HG03135 (cell line): Measurements from ENCODE around the gene SPNS2.

Experiments used
- ATAC-seq: cut with Tn5 transposase; IDR thresholded peaks from one replicate; pipeline ENCODE4 v1.9.1; 2021; ENCODE audit warnings: mild to moderate bottlenecking, moderate library complexity; ENCODE audit not compliant: unreplicated experiment

The SPNS2 gene

DNA sequence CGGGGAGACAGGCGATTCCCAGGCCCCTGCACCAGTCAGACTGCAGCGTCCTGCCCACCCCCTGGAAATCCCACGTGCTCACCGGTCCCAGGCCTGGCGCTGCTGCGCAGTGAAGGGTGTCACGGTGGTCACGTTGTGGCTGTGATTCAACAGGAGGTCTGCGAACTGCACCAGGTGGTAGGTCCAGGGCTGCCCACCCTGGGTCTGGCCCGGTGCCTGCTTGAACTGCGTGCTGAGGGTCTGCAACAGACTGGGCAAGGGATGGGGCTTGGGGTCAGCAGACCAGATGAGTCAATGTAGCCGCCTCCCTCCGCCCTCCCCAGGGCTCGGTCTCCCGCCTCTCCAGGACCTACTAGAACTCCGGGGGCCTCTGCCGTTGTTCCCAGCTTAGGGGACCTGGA is 49.4 kb downstream of the SPNS2 start:
- no peak for ATAC-seq

DNA sequence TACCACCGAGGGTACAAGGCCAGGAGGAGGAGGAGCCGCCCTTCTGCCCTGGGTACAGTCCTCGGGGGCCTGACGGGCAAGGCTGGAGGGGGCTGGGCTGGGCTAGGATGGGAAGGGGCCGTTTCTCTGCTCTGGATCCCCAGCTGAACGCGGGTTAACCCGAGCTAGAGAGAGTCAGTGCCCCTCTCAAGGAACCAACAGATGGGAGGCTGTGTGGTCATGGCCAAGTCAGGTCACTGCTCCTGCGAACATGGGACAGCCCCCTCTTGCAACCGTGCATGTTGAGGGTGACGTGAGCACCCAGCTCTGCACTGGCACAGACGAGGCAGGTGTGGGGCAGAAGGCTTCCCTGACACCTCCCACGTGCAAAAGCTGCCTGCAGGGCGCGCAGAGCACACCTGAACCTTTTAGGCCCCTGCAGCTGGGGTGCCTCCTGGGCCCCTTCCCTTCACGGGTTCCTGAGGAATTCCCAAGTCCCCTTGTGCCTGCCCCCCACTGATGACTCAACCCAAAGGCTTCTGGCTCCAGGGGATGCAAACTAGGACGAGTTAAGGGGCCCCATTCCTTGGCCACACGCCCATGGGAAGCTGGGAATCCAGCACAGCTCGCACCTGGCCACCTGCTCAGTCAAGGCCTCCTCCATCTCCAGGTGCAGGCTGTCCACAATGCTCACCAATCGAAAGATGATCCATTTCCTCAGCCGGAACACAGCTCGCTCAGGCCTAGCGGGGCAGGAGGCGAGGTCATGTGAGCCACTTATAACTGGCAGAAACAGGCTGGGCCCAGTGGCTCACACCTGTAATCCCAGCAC is 50.2 kb downstream of the SPNS2 start:
- no peak for ATAC-seq

DNA sequence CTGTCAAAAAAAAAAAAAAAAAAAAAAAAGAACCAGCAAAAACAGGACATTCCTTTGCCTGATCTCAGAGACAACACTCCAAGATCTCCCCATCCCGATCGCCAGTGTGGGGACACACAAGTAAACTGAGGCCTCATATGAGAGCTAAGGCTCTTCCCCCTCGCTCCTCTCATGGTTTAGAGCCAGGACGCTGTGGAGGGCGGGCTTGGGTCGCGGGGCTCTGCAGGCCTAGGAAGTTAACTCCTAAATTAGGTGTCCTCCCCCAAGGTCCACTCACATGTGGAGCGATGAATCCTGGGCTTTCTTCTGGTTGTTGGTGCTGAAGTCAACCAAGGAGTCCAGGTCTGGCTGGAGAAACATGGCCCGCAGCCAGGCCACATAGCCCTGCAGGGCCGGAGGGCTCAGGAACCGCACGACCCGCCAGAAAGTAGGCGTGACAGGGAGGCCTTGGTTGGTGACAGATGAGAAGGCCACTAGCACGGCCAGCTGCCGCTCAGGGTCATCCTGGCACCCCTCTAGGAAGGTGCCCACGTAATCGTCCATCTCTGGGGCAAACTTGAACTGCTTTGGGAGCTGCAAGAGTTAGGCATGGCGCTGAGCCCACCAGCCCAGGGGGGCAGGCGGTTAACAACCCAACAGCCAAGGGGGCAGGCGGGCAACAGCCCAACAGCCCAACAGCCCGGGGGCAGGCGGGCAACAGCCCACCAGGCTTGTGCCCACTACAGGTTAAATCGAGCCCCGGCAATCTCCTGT is 51.3 kb downstream of the SPNS2 start:
- no peak for ATAC-seq

DNA sequence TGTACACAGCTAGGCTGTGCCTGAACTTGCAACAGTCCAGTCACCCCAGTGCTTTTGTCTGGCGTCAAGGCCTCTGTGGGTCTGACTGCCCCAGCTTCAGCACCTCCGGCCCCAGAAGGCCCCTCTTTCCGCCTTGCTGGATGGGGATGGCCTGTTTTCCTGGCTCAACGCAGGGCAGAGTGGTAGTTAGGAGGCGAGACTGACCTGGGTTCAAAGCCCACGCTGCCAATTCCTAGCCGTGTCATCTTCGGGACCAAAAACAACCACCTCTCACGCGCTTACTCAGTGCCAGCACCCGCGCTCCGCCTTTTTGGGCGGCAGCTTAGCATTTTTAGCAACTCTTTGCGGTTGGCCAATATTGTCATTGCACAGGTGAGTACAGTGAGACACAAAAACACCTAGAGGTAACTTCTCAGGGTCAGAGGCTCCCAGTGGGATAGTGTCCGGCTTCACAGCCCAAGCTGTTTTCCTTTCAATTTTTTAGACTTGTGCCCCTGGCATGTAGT is 51.9 kb downstream of the SPNS2 start:
- ATAC-seq, result no peak

DNA sequence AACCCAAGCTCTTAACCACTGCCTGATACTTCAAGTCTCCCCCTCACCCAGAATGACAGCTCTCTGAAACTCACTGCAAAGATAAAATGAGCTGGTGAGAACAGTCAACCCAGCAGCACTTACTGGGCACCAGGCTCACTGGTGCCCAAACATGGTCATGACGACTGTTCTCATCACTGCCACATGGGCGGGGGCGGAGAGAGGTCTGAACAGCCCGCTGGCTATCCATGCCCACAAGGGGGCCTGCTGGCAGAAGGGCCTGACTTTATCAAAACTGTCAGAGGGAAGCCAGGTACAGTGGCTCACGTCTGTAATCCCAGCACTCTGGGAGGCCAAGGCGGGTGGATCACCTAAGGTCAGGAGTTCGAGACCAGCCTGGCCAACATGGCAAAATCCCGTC is 52.5 kb downstream of the SPNS2 start:
- ATAC-seq, result no peak

DNA sequence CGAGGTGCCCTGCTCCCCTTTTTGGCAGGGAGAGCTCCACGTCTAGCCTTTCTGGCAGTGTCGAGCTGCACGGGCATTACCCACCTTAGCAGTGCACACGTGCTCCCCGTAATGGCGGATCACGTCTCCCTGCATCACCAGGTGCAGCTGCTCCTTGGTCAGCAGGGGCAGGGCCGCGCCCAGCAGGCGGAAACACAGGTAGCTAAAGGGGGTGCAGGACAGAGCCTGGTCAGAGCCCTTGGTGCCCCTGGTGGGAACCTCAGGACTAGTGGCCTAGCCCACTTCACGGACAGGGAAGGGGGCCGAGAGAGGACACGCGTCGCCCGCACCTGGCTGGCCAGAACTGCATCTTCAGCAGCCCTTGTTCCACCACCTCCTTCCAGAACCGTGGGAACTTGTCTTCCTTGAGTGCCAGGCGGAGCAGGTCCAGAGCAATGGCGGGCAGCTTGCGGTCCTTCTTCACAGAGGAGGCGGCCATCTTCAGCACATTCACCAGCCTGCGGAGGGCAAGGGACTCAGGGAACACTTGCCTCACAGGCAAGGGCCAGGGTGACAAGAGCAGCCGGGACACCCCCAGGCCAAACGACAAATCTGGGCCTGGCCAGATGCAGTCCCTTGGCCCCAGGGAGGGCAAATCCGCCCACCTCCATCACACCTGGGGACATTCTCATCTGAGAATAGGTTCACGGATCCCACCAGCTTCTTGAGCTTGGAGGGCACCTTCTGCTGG is 53.3 kb downstream of the SPNS2 start:
- ATAC-seq, result no peak

DNA sequence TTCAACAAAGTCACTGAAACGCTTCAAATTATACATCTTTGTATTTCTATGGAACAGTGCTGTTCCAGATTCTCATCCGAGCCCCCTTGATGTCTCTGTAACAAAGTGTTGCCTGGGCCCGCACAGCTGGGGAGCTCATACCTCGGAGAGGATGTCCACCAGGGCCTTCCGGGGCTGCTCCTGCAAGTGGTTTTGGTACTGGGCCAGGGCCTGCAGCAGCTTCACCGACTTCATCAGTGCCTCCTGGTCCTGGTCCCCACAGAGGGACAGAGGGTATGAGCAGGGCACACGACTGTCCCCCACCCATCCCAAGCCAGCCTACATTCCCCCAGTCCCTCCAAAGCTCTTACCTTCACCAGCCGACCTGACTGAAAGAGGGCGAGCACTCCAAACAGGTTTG is 55.0 kb downstream of the SPNS2 start:
- ATAC-seq, result no peak

DNA sequence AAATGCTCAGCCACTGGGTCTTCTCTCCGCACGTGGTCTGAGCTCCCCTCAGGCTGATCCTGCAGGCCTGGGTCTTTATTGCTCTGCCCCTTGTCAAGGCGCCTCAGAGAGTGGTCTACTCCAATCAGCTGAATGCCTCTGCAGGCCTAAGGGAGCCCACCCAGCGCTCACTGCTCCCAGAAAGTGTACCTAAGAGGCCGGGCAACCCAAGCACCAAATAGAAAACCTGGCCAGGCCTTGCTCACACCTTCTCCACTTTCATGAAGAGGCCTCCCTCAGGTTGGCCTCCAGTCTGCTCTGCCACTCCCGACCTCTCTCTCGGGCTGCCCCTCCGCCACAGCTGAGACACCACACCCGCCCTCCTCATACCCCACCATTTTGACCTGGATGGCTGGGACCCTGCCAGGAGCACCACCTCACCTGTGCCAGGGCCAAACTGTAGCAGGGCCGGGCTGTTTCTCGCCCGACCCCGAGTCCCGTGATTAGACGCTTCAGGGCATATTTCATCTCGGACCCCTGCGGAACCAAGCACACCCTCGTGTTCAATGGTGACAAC is 55.8 kb downstream of the SPNS2 start:
- no peak for ATAC-seq

DNA sequence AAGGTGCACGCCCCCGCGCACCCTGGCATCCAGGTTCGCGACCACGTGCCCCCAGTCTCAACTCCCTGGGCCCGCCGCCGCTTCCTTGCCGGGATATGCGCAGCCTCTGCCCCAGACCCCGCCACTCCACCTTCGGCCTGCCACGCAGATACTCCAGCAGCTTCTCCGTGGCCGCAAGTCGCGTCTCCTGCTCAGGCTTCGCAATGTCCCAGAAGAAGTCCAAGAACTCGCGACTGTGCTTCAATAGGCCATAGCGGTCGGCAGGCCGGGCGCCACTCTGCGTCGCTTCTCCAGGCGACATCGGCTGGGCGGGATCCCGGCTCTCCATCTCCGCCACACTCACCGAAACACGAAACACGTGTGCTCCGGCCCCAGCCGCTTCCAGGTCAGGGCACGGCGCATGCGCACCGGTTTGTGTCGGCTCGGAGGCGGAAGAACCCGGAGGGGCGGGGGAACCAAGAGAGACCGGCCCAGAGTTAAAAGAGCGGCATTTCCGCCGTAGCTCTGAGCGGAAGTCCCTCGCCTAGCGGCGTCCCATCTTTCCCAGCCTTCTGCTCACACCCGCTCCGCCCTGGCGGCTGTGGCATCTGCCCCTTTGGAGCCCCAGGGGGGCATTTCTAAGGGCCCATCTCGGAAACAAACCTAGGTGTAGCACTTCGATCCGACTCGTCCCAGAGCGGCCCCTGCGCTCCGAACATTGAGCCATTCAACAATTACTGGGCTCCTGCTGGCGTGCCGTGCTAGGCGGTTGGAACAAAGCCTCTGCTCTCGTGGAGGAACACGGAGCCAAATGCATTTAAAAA is 56.5 kb downstream of the SPNS2 start, which contains the start of gene MYBBP1A:
TSS of gene MYBBP1A (minus strand) at position 388 of the 803 bp plus-strand sequence. CDS start at position 328, 60 bp downstream.
- peak; percentile 81 for ATAC-seq

DNA sequence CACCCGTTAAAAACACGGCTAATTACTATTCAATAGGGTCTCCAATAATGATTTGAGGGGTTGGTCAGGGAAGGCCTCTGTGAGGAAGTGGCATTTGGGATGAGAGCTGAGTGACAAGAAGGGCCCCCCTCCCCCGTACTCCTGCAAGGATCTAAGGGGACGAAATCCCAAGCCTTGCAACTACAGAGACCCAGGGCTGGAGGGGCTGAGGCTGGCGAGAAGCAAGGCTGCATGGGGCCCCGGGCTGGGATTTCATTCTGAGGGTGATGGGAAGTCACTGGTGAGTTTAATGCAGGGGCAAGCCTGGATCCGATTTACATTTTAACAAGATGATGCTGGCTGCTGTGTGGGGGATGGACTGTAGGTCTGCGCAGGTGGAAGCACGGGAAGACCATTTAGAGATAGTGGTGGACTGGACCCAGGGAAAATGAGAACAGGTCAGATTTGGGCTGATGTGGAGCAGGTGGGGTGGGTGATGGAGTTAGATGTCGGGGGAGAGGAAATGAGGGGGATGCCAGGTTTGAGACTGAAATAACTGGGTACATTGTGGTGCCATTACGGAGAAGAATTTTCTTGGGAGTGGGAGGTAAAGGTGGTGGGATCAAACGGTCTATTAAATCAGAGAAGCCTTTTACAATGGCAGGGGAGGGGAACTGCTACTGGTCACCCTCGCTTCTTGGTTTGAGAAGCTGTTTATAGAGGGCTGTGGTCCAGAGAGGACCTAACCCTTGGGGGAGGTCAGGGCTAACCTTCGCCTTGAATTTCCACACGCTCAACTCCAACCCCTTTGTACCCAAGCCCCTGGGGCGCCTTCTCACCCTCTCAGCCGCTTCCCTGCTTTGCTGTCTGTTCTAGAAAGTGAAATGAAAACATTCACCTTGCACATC is 57.4 kb downstream of the SPNS2 start:
- ATAC-seq, result no peak

DNA sequence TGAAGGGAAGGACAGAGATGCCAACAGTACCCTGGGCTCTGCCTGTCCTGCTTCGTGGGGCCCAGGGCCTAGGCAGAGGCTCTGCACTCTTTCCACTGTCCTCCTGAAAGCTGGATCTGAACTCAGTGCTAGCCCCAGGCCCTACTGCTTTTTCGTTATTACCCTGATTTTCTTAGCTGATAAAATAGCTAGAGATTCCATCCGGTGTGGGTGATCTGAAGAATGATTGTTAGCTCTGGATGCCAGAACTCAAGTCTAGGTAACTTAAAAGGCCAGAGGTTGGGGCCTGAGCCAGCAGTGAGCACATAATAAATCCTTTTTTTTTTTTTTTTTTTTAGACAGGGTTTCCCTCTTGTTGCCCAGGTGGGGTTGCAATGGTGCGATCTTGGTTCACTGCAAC is 58.3 kb downstream of the SPNS2 start:
- ATAC-seq, result no peak

DNA sequence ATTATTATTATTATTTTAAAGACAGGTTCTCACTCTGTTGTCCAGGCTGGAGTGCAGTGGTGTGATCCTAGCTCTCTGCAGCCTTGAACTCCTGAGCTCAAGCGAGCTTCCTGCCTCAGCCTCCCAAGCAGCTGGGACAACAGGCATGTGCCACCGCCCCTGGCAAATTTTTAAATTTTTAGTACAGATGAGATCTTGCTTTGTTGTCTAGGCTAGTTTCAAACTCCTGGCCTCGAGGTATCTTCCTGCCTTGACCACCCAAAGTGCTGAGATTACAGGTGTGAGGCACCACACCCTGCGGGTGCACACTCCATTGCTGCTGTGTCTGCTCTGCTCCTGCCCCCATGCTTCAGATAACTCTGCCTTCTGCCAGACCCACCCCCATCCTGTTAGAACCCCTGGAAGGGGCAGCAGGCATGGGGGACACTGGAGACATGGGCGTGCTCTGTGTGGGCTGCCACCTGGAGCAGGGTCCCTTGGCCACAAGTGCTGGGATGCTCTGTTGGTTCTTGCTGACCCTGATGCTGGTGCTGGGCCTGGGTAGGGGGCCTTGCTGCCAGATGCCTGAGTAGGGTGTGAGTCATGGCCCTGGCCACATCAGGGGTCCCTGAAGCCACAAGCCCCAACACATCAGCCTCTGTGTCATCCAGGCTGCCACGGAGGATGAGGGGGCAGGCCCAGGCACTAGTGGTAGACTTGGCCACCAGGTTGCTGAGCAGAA is 59.1 kb downstream of the SPNS2 start:
- ATAC-seq, result no peak

DNA sequence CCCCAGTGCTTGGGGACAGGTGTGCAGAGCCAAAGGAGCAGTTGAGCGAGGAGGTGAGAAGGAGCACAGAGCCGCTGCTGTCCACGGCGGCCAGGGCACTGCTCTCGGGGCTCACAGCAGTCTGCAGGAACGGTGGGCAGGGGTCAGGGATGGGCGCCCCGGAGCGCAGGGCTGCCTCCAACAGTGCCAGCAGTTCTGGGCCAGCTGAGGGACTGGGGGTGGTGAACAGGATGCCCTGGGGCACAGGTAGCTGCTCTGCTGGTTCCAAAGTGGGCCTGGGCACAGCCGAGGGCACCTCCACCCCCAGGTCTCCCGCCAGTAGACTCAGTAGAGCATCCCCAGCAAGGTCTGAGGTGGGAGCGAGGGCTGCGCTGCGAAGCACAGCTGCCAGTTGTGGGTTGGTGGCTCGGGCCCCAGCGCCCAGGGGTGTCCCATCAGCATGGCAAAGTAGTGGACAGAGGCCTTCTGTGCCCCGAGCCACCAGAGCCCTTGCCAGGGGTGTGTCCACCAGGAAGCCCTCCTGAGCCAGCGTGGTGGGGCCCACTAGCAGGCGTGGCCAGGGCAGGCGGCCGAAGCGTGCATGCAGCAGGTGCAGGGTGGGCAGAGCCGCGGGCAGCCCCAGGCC is 59.8 kb downstream of the SPNS2 start:
- ATAC-seq, result no peak

DNA sequence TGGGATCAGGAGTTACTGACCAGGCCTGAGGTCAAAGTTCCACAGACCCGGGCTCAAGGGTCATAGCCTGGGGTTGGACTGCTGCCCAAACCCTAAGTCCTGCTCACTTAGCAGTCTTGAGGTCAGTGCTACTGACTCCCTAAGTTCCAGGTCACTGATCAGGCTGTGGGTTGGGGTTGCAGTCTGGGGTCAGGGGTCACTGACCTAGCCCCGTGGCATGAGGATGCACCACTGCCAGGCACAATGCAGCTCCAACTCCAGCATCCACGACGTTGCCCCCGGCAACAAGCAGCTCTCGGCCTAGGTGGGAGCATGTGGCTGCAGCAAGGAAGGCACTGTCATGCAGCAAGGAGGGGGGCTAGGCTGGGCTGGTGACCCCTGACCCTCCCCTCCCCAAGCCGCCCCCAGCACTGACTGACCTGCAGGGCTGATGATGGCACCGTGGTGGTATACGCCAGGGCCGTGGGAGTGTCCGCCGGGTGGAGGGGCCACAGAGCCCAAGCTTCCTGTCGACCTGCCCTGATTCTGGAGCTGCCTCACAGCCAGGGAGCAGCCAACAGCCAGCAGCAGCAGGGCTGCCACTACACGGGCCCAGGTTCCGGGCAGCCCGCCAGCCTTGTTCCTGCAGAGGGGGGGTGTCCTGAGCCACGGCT is 60.6 kb downstream of the SPNS2 start:
- ATAC-seq, result no peak

DNA sequence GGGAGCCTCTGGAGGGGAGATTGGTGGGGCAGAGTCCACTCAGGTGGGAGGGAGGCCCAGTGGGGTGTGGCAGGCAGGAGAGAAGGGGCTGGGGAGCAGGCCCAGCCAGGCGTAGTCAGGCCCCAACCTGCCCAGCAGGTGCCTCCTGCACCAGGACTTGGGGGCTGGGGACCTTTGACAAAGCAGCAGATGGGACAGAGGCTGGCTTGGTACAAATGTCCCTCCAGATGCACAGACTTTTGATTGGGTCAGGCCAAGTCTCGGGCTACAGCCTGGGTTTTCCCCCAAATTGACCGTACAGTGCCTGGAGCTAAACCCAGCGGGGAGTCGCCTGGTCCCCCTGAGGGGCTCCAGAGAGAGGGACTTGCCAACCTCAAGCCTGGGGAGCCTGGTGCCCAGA is 61.3 kb downstream of the SPNS2 start:
- no peak for ATAC-seq

DNA sequence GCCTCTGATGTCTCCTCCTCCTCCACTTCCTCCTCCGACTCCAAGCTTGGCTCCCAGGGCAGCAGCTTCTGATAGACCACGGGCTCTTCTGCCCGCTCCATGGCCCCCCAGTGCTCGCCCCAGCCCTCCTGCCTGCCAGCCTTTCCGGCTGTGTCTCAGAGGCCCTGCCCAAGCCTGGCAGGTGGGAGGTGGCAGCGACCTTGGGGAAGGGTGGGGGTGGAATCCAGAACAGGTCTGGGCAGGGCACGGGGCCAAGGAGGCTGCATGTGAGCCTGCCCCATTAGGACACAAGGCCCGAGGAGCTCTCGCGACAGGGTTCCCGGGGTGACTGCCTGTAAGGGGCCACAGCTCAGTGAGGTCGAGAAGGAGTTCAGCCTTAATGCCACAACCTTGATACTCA is 61.7 kb downstream of the SPNS2 start, which contains the start of gene GGT6:
TSS of gene GGT6 (minus strand) at position 157 of the 400 bp plus-strand sequence. CDS start at position 101, 56 bp downstream.
- ATAC-seq, result no peak

DNA sequence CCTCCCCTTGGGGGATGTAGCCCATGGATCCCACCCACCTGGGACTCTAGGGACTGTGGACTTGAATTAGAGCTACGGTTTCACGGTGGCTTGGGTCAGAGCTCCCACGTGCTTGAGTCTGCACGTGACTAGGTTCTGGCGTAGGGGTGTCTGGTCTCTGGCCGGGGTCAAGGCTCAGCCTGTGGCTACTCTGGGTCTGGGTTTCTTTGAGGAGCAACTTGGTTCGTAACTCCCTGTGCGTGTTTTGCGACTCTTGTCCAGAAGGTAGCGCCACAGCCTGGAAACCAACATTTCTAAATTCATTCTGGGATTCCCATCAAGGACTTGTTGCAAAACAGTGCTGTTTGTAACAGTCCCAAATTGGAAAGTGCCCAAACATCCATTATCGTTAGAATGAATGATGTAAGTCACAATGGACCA is 62.2 kb downstream of the SPNS2 start:
- no peak for ATAC-seq
